ENCODE results near the gene APOA1.

APOA1 gene

DNA sequence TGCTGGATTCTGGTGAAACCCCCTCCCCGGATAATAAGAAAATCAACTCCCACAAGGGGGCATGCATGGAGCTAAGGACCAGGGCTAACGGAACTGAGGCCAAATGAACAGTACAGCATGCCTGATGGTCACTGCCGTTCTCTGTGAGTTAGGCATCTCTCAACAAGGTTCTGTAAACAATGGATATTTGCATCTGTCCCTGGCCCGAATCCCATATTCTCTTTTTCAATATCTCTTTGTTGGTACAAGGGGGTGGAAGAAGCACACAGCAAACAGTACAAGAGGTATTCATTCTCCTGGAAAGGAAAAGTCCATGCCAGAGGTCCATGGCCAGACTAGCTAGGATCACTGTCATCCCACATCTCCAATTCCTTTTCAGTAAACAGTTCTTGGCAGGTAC lies 32.2 kb upstream of the APOA1 start (continued):
- TF ChIP-seq ZNF362 (tag by site-specific recombination; IDR thresholded peaks at IDR 0.05) (no peak), ZNF701 (tag by site-specific recombination; IDR thresholded peaks at IDR 0.05) (no peak), MEIS1 (CRISPR knock-in tag; IDR thresholded peaks at IDR 0.05; ENCODE audit: borderline replicate concordance) (no peak)

DNA sequence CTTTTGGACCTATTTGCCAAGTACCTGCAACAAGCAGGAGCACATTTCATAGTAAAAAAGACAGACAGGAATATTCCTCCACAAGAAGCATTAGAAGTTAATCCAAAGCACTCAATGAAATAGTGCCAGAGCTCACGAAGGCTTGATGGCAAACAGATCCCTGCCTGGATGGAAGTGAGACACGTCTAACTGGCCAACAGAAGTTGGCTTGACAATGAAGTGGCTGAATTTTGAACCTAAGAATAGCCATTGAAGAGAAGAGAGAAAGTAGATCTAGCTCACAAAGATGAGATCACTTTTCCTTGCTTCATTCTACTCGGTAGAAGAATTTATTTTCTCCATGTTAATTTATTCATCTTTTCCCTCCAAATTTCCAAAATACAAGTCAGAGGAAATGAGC lies 30.6 kb upstream of the APOA1 start:
- H3K27ac ChIP-seq (ENCODE audit: extremely low read depth, low read depth, low read length), result no peak overlapping the region
- no peak for TF ChIP-seq ZNF549 (tag by site-specific recombination; IDR thresholded peaks at IDR 0.05)
- no peak for TF ChIP-seq ZNF624 (tag by site-specific recombination; IDR thresholded peaks at IDR 0.05)
- H3K4me3 ChIP-seq (ENCODE audit: low read depth, low read length), result no peak overlapping the region
- peaks cover 0 to 95% of the 10 kb centered on the region in 2 experiments; a peak in 2 of 3 replicates for H3K36me3 ChIP-seq (ENCODE audit: control insufficient read depth in 2 of 2, insufficient read depth in 1 of 2, low read length in 2 of 2)
- POLR2A ChIA-PET, result no interaction called here
- CTCF ChIA-PET, result no interaction called here
- no peaks in the 10 kb centered on the region for H3K9me3 ChIP-seq (ENCODE audit: control insufficient read depth, insufficient read depth, low read depth, low read length)
- no peaks in the 10 kb centered on the region for H3K4me1 ChIP-seq (ENCODE audit: control insufficient read depth, insufficient read depth, low read length)

GRCh38 chr11:116867619-116868018 lies 30.2 kb upstream of the APOA1 start:
- Histone ChIP-seq H3K27ac (ENCODE audit: extremely low read depth, low read depth, low read length) (no peak overlapping the region), H3K4me1 (ENCODE audit: control insufficient read depth, insufficient read depth, low read length) (no peaks in the 10 kb centered on the region), H3K9me3 (ENCODE audit: control insufficient read depth, insufficient read depth, low read depth, low read length) (no peaks in the 10 kb centered on the region), H3K36me3 (ENCODE audit: control insufficient read depth in 2 of 2, insufficient read depth in 1 of 2, low read length in 2 of 2) (peaks cover 0 to 95% of the 10 kb centered on the region in 2 experiments; a peak in 2 of 3 replicates), H3K4me3 (ENCODE audit: low read depth, low read length) (no peak overlapping the region)
- ChIA-PET POLR2A (interaction anchor here (0.6 kb wide), 1 partner anchor 429 kb away, joined by 5 read pairs; no protein-coding TSS in a partner anchor), CTCF (no interaction called here)
- TF ChIP-seq ZNF132 (tag by site-specific recombination; IDR thresholded peaks at IDR 0.05; ENCODE audit: borderline replicate concordance) (no peak), ZNF596 (tag by site-specific recombination; IDR thresholded peaks at IDR 0.05) (no peak), ZNF513 (tag by site-specific recombination; IDR thresholded peaks at IDR 0.05) (no peak), TRIM28 (IDR thresholded peaks at IDR 0.05; ENCODE audit: borderline replicate concordance, low read length) (no peak), ZNF639 (tag by site-specific recombination; IDR thresholded peaks at IDR 0.05) (no peak), ZNF394 (tag by site-specific recombination; IDR thresholded peaks at IDR 0.05; ENCODE audit: borderline replicate concordance) (no peak), ZNF571 (tag by site-specific recombination; IDR thresholded peaks at IDR 0.05) (no peak), ZNF292 (tag by site-specific recombination; IDR thresholded peaks at IDR 0.05; ENCODE audit: borderline replicate concordance, low read depth) (no peak), YY1 (tag by site-specific recombination; IDR thresholded peaks at IDR 0.05) (no peak), ZNF670 (tag by site-specific recombination; IDR thresholded peaks at IDR 0.05; ENCODE audit: low read depth) (no peak)
- TF ChIP-seq, protein P1, sequence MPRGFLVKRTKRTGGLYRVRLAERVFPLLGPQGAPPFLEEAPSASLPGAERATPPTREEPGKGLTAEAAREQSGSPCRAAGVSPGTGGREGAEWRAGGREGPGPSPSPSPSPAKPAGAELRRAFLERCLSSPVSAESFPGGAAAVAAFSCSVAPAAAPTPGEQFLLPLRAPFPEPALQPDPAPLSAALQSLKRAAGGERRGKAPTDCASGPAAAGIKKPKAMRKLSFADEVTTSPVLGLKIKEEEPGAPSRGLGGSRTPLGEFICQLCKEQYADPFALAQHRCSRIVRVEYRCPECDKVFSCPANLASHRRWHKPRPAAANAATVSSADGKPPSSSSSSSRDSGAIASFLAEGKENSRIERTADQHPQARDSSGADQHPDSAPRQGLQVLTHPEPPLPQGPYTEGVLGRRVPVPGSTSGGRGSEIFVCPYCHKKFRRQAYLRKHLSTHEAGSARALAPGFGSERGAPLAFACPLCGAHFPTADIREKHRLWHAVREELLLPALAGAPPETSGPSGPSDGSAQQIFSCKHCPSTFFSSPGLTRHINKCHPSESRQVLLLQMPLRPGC (tag by site-specific recombination; IDR thresholded peaks at IDR 0.05), result no peak
